ENCODE data around the gene HAVCR1. TPM values are rescaled to one million over a fixed set of nuclear protein-coding genes. Genes with fewer than 3 reads are reported as not detected.

HAVCR1 gene
- 0.14 TPM for polyA plus RNA-seq (2013, experiment 1 of 2)
- polyA plus RNA-seq (2013, experiment 2 of 2): not detected

GRCh38 chr5:157059093-157059539 is at the start of gene HAVCR1:
Gene HAVCR1 (minus strand): TSS chr5:157059116. CDS start chr5:157057943, 1,173 bp downstream.
- no peaks in the 10 kb centered on the region for H3K27me3 ChIP-seq (ENCODE audit: control insufficient read depth in 1 of 2, insufficient read depth in 1 of 2, low read length in 2 of 2)
- no peak within 1 kb of the TSS for H3K4me3 ChIP-seq (ENCODE audit: insufficient read depth in 1 of 2, low read depth in 1 of 2, low read length in 2 of 2)
- no peak within 1 kb of the TSS for H4K8ac ChIP-seq (ENCODE audit: low read length)
- no peak within 1 kb of the TSS for H2BK120ac ChIP-seq (ENCODE audit: low read depth, low read length)
- H3K79me1 ChIP-seq (replicated peaks; ENCODE audit: low read length, poor library complexity, severe bottlenecking): no peaks in the 10 kb centered on the region
- no peak within 1 kb of the TSS for H3K4me2 ChIP-seq (ENCODE audit: low read length, poor library complexity, severe bottlenecking)
- no peaks in the 10 kb centered on the region for H3K36me3 ChIP-seq (ENCODE audit: control insufficient read depth in 1 of 2, insufficient read depth in 2 of 2, low read depth in 1 of 2, low read length in 2 of 2)
- H2BK5ac ChIP-seq (ENCODE audit: low read depth, low read length, poor library complexity, severe bottlenecking): peak within 1 kb of the TSS; percentile 94
- WGBS: 82% methylated on average over 8 of the region's 9 CpGs
- no peak within 1 kb of the TSS for H4K91ac ChIP-seq (ENCODE audit: low read length)
- H2BK15ac ChIP-seq (ENCODE audit: low read depth, poor library complexity, severe bottlenecking): no peak within 1 kb of the TSS
- H3K9me3 ChIP-seq (ENCODE audit: control insufficient read depth, low read length): no peaks in the 10 kb centered on the region
- H2AFZ ChIP-seq (ENCODE audit: low read depth, low read length): no peak within 1 kb of the TSS
- H3K4me1 ChIP-seq (ENCODE audit: control insufficient read depth, insufficient read depth, low read depth, low read length): peaks cover 9% of the 10 kb centered on the region
- H3K23ac ChIP-seq (ENCODE audit: low read length in 2 of 2): no peak within 1 kb of the TSS
- H2AK5ac ChIP-seq (ENCODE audit: low read length, severe bottlenecking): peak within 1 kb of the TSS; percentile 99
- no peak within 1 kb of the TSS for H3K18ac ChIP-seq (ENCODE audit: low read depth in 1 of 2, low read length in 2 of 2)
- no peak within 1 kb of the TSS for H3K9ac ChIP-seq (ENCODE audit: low read length)
- no peak within 1 kb of the TSS for H2BK12ac ChIP-seq (ENCODE audit: low read length in 2 of 2)
- H3K27ac ChIP-seq (ENCODE audit: low read length, poor library complexity, severe bottlenecking): peak within 1 kb of the TSS; percentile 91
- no peak within 1 kb of the TSS for H3K4ac ChIP-seq (ENCODE audit: low read depth in 1 of 2, low read length in 2 of 2)
- H3K14ac ChIP-seq (ENCODE audit: low read length in 2 of 2): no peak within 1 kb of the TSS
- no peak for DNase-seq

- no peak overlapping the region for H2BK12ac ChIP-seq (ENCODE audit: low read length in 2 of 2)
- no peak overlapping the region for H3K4me2 ChIP-seq (ENCODE audit: low read length, poor library complexity, severe bottlenecking)
- DNase-seq: no peak
- no peaks in the 10 kb centered on the region for H3K36me3 ChIP-seq (ENCODE audit: control insufficient read depth in 1 of 2, insufficient read depth in 2 of 2, low read depth in 1 of 2, low read length in 2 of 2)
- H3K4me3 ChIP-seq (ENCODE audit: insufficient read depth in 1 of 2, low read depth in 1 of 2, low read length in 2 of 2): no peak overlapping the region
- no peak overlapping the region for H2AFZ ChIP-seq (ENCODE audit: low read depth, low read length)
- H3K9me3 ChIP-seq (ENCODE audit: control insufficient read depth, low read length): no peaks in the 10 kb centered on the region
- H3K9ac ChIP-seq (ENCODE audit: low read length): no peak overlapping the region
- H4K8ac ChIP-seq (ENCODE audit: low read length): no peak overlapping the region
- H4K91ac ChIP-seq (ENCODE audit: low read length): no peak overlapping the region
- 68% methylated on average over 3 of the region's 3 CpGs for WGBS
- no peak overlapping the region for H3K23ac ChIP-seq (ENCODE audit: low read length in 2 of 2)
- no peak overlapping the region for H3K27ac ChIP-seq (ENCODE audit: low read length, poor library complexity, severe bottlenecking)
- no peak overlapping the region for H3K4ac ChIP-seq (ENCODE audit: low read depth in 1 of 2, low read length in 2 of 2)
- peaks cover 2% of the 10 kb centered on the region for H3K4me1 ChIP-seq (ENCODE audit: control insufficient read depth, insufficient read depth, low read depth, low read length)
- H3K18ac ChIP-seq (ENCODE audit: low read depth in 1 of 2, low read length in 2 of 2): no peak overlapping the region
- no peak overlapping the region for H2BK120ac ChIP-seq (ENCODE audit: low read depth, low read length)
- H3K27me3 ChIP-seq (ENCODE audit: control insufficient read depth in 1 of 2, insufficient read depth in 1 of 2, low read length in 2 of 2): no peaks in the 10 kb centered on the region
- no peaks in the 10 kb centered on the region for H3K79me1 ChIP-seq (replicated peaks; ENCODE audit: low read length, poor library complexity, severe bottlenecking)
- no peak overlapping the region for H2AK5ac ChIP-seq (ENCODE audit: low read length, severe bottlenecking)
- no peak overlapping the region for H2BK15ac ChIP-seq (ENCODE audit: low read depth, poor library complexity, severe bottlenecking)
- no peak overlapping the region for H2BK5ac ChIP-seq (ENCODE audit: low read depth, low read length, poor library complexity, severe bottlenecking)
- H3K14ac ChIP-seq (ENCODE audit: low read length in 2 of 2): no peak overlapping the region
Measured at GRCh38 chr5:157107508-157107907, 48.6 kb upstream of the HAVCR1 start.

- Histone ChIP-seq H4K8ac (ENCODE audit: low read length) (no peak overlapping the region), H3K23ac (ENCODE audit: low read length in 2 of 2) (no peak overlapping the region), H3K27ac (ENCODE audit: low read length, poor library complexity, severe bottlenecking) (no peak overlapping the region), H3K9me3 (ENCODE audit: control insufficient read depth, low read length) (no peaks in the 10 kb centered on the region), H3K14ac (ENCODE audit: low read length in 2 of 2) (no peak overlapping the region), H2BK15ac (ENCODE audit: low read depth, poor library complexity, severe bottlenecking) (no peak overlapping the region), H3K9ac (ENCODE audit: low read length) (no peak overlapping the region), H3K4me3 (ENCODE audit: insufficient read depth in 1 of 2, low read depth in 1 of 2, low read length in 2 of 2) (no peak overlapping the region), H3K36me3 (ENCODE audit: control insufficient read depth in 1 of 2, insufficient read depth in 2 of 2, low read depth in 1 of 2, low read length in 2 of 2) (no peaks in the 10 kb centered on the region), H2BK12ac (ENCODE audit: low read length in 2 of 2) (no peak overlapping the region), H3K18ac (ENCODE audit: low read depth in 1 of 2, low read length in 2 of 2) (peak overlapping the region in 1 of 2 experiments; percentile 0), H3K4me2 (ENCODE audit: low read length, poor library complexity, severe bottlenecking) (no peak overlapping the region), H3K27me3 (ENCODE audit: control insufficient read depth in 1 of 2, insufficient read depth in 1 of 2, low read length in 2 of 2) (no peaks in the 10 kb centered on the region), H2BK5ac (ENCODE audit: low read depth, low read length, poor library complexity, severe bottlenecking) (no peak overlapping the region), H3K79me1 (replicated peaks; ENCODE audit: low read length, poor library complexity, severe bottlenecking) (no peaks in the 10 kb centered on the region), H3K4me1 (ENCODE audit: control insufficient read depth, insufficient read depth, low read depth, low read length) (peaks cover 2% of the 10 kb centered on the region), H4K91ac (ENCODE audit: low read length) (no peak overlapping the region), H2AK5ac (ENCODE audit: low read length, severe bottlenecking) (no peak overlapping the region), H3K4ac (ENCODE audit: low read depth in 1 of 2, low read length in 2 of 2) (no peak overlapping the region), H2BK120ac (ENCODE audit: low read depth, low read length) (no peak overlapping the region), H2AFZ (ENCODE audit: low read depth, low read length) (peak overlapping the region; percentile 8)
- WGBS: 85% methylated on average over 12 of the region's 14 CpGs
- peak; percentile 25 for DNase-seq
Measured at GRCh38 chr5:157106630-157107461, 47.9 kb upstream of the HAVCR1 start.

- Histone ChIP-seq H3K27me3 (ENCODE audit: control insufficient read depth in 1 of 2, insufficient read depth in 1 of 2, low read length in 2 of 2) (no peaks in the 10 kb centered on the region), H4K91ac (ENCODE audit: low read length) (no peak overlapping the region), H3K79me1 (replicated peaks; ENCODE audit: low read length, poor library complexity, severe bottlenecking) (no peaks in the 10 kb centered on the region), H3K18ac (ENCODE audit: low read depth in 1 of 2, low read length in 2 of 2) (peak overlapping the region in 1 of 2 experiments; percentile 54), H2BK120ac (ENCODE audit: low read depth, low read length) (no peak overlapping the region), H2BK15ac (ENCODE audit: low read depth, poor library complexity, severe bottlenecking) (no peak overlapping the region), H2BK5ac (ENCODE audit: low read depth, low read length, poor library complexity, severe bottlenecking) (no peak overlapping the region), H3K4ac (ENCODE audit: low read depth in 1 of 2, low read length in 2 of 2) (no peak overlapping the region), H3K4me1 (ENCODE audit: control insufficient read depth, insufficient read depth, low read depth, low read length) (no peaks in the 10 kb centered on the region), H3K9ac (ENCODE audit: low read length) (no peak overlapping the region), H4K8ac (ENCODE audit: low read length) (peak overlapping the region; percentile 49), H3K27ac (ENCODE audit: low read length, poor library complexity, severe bottlenecking) (no peak overlapping the region), H3K4me3 (ENCODE audit: insufficient read depth in 1 of 2, low read depth in 1 of 2, low read length in 2 of 2) (no peak overlapping the region), H3K36me3 (ENCODE audit: control insufficient read depth in 1 of 2, insufficient read depth in 2 of 2, low read depth in 1 of 2, low read length in 2 of 2) (no peaks in the 10 kb centered on the region), H2AK5ac (ENCODE audit: low read length, severe bottlenecking) (peak overlapping the region; percentile 6), H3K23ac (ENCODE audit: low read length in 2 of 2) (no peak overlapping the region), H2AFZ (ENCODE audit: low read depth, low read length) (no peak overlapping the region), H3K4me2 (ENCODE audit: low read length, poor library complexity, severe bottlenecking) (no peak overlapping the region), H3K9me3 (ENCODE audit: control insufficient read depth, low read length) (no peaks in the 10 kb centered on the region), H2BK12ac (ENCODE audit: low read length in 2 of 2) (no peak overlapping the region), H3K14ac (ENCODE audit: low read length in 2 of 2) (no peak overlapping the region)
- WGBS: 50% methylated on average over 2 of the region's 2 CpGs
- peak; percentile 82 for DNase-seq
Measured at GRCh38 chr5:157100140-157100679, 41.3 kb upstream of the HAVCR1 start.

Measured in mesenchymal stem cell (in vitro differentiated cells and primary cell).